Vagina (tissue), 2 donors: ENCODE measurements around the gene SNCA.

Source experiments
- POLR2A ChIP-seq, 2 donors: fragments of 450-650 bp; IDR thresholded peaks; one replicate each; pipeline ENCODE4 v1.6.1; 2017; ENCODE audit warnings: antibody characterized with exemption in 2 of 2, mild to moderate bottlenecking in 2 of 2, moderate library complexity in 2 of 2
- TF ChIP-seq, protein P1 (sequence below), 3 experiments: fragments of 450-650 bp in 2 of 3; fragments of 200-600 bp in 1 of 3; sonication (generic) in 1 of 3; IDR thresholded peaks; one replicate each; pipeline ENCODE4 v1.5.1; 2017 to 2019; ENCODE audit warnings: antibody characterized with exemption in 3 of 3, mild to moderate bottlenecking in 2 of 3, moderate library complexity in 2 of 3

- TF ChIP-seq POLR2A (IDR thresholded peaks at IDR 0.05): no peak
- TF ChIP-seq, protein P1, sequence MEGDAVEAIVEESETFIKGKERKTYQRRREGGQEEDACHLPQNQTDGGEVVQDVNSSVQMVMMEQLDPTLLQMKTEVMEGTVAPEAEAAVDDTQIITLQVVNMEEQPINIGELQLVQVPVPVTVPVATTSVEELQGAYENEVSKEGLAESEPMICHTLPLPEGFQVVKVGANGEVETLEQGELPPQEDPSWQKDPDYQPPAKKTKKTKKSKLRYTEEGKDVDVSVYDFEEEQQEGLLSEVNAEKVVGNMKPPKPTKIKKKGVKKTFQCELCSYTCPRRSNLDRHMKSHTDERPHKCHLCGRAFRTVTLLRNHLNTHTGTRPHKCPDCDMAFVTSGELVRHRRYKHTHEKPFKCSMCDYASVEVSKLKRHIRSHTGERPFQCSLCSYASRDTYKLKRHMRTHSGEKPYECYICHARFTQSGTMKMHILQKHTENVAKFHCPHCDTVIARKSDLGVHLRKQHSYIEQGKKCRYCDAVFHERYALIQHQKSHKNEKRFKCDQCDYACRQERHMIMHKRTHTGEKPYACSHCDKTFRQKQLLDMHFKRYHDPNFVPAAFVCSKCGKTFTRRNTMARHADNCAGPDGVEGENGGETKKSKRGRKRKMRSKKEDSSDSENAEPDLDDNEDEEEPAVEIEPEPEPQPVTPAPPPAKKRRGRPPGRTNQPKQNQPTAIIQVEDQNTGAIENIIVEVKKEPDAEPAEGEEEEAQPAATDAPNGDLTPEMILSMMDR (IDR thresholded peaks at IDR 0.05): no peak
Observed at GRCh38 chr4:89704651-89705395, 132.1 kb downstream of the SNCA start.
